Right lobe of liver (tissue), 4 donors: ENCODE measurements around the gene ALDH1L1.

Experiments
- POLR2A ChIP-seq: fragments of 450-650 bp; IDR thresholded peaks from one replicate; pipeline ENCODE4 v1.6.1; 2017; ENCODE audit warnings: antibody characterized with exemption, mild to moderate bottlenecking
- TF ChIP-seq, protein P1 (sequence below), 4 donors: fragments of 200-600 bp in 3 of 4; fragments of 450-650 bp in 1 of 4; IDR thresholded peaks; one replicate each; pipeline versions ENCODE4 v1.5.1 to v1.8.0; 2016 to 2022; ENCODE audit warnings: antibody characterized with exemption in 4 of 4, mild to moderate bottlenecking in 2 of 4
- donor health status: DM: no; HTN: no; CAD: no.
- donor health status: DM: no; HTN: no; CAD: no.
- donor health status: DM: no; HTN: yes; CAD: no.

DNA sequence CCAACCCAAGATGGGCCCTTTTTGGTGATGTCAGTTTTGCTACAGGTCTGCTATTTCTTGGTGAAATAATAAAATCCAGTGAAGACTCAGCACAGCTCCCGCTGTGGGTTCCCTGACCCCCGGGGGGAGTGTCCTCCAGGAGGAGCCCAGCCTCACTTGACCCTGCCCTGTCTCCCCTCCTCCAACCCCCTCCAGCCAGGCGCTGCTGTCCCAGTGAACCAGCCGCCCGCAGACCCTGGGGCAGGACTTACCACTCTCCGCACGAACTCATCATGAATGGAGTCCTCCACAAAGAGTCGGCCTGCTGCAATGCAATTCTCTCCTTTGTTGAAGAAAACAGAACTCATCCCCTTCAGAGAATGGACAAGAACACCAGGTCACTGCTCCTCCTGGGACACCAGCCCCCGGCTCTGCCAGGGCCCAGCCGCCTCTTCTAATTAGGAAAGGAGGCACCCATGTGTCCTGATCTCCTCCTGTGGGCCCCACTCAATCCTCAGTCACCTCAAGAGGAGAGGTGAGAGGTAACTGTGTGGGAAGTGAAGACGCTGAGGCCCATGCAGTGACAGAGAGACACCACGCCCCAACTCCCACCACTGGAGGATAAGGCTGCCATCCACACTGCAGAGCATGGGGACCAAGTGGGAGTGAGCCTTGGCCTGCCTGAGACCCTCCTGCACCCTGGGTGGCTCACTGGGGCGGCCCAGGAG is 67.7 kb downstream of the ALDH1L1 start:
- TF ChIP-seq, protein P1, sequence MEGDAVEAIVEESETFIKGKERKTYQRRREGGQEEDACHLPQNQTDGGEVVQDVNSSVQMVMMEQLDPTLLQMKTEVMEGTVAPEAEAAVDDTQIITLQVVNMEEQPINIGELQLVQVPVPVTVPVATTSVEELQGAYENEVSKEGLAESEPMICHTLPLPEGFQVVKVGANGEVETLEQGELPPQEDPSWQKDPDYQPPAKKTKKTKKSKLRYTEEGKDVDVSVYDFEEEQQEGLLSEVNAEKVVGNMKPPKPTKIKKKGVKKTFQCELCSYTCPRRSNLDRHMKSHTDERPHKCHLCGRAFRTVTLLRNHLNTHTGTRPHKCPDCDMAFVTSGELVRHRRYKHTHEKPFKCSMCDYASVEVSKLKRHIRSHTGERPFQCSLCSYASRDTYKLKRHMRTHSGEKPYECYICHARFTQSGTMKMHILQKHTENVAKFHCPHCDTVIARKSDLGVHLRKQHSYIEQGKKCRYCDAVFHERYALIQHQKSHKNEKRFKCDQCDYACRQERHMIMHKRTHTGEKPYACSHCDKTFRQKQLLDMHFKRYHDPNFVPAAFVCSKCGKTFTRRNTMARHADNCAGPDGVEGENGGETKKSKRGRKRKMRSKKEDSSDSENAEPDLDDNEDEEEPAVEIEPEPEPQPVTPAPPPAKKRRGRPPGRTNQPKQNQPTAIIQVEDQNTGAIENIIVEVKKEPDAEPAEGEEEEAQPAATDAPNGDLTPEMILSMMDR (IDR thresholded peaks at IDR 0.05): no peak
- TF ChIP-seq POLR2A: no peak
